HepG2 (cell line): ENCODE data around the gene ALDH16A1. TPM values are rescaled to one million over a fixed set of nuclear protein-coding genes. Genes with fewer than 3 reads are reported as not detected.

Experiments used
- ATF1 ChIP-seq: IDR thresholded peaks from 2 replicates; pipeline ENCODE4 v1.6.1; 2016; ENCODE audit warnings: mild to moderate bottlenecking, control low read depth
- BCL6 ChIP-seq: IDR thresholded peaks from 2 replicates; pipeline ENCODE4 v1.6.1; 2016; ENCODE audit warnings: missing genetic modification reagents, missing compliant biosample characterization
- FLYWCH1 ChIP-seq: sonication (generic); formaldehyde crosslinking; IDR thresholded peaks from 2 replicates; pipeline ENCODE4 v1.8.1; 2023; ENCODE audit warnings: mild to moderate bottlenecking, missing genetic modification reagents
- FOSL2 ChIP-seq: sonication (generic); formaldehyde crosslinking; IDR thresholded peaks from 2 replicates; pipeline ENCODE4 v1.4.0; 2020; ENCODE audit warnings: missing genetic modification reagents
- FOXO1 ChIP-seq: sonication (generic); formaldehyde crosslinking; IDR thresholded peaks from 2 replicates; pipeline ENCODE4 v1.4.0; 2020; ENCODE audit warnings: missing genetic modification reagents
- IRX3 ChIP-seq: sonication (generic); formaldehyde crosslinking; IDR thresholded peaks from 2 replicates; pipeline ENCODE4 v1.8.1; 2023; ENCODE audit warnings: mild to moderate bottlenecking, low read depth, missing genetic modification reagents, borderline replicate concordance
- JDP2 ChIP-seq: sonication (generic); formaldehyde crosslinking; IDR thresholded peaks from 2 replicates; pipeline ENCODE4 v1.8.1; 2022; ENCODE audit warnings: missing genetic modification reagents, borderline replicate concordance
- KDM1A ChIP-seq: IDR thresholded peaks from 2 replicates; pipeline ENCODE4 v1.6.1; 2016; ENCODE audit warnings: missing compliant biosample characterization
- KMT2B ChIP-seq: IDR thresholded peaks from 2 replicates; pipeline ENCODE4 v1.6.1; 2016; ENCODE audit warnings: missing genetic modification reagents, missing compliant biosample characterization
- MTA3 ChIP-seq: sonication (generic); formaldehyde crosslinking; IDR thresholded peaks from 2 replicates; pipeline ENCODE4 v1.4.0; 2020; ENCODE audit warnings: missing genetic modification reagents
- NAIF1 ChIP-seq: sonication (generic); formaldehyde crosslinking; IDR thresholded peaks from 2 replicates; pipeline ENCODE4 v1.5.0; 2020; ENCODE audit warnings: mild to moderate bottlenecking, missing genetic modification reagents, borderline replicate concordance
- NFKBIZ ChIP-seq: IDR thresholded peaks from 2 replicates; pipeline ENCODE4 v1.6.1; 2018; ENCODE audit warnings: missing genetic modification reagents, missing compliant biosample characterization
- PTBP1 ChIP-seq: fragments of 200-400 bp; formaldehyde crosslinking; IDR thresholded peaks from 2 replicates; pipeline ENCODE4 v1.6.1; 2018; ENCODE audit warnings: low read length, low read depth; ENCODE audit not compliant: poor library complexity, severe bottlenecking
- RORA ChIP-seq: sonication (generic); formaldehyde crosslinking; IDR thresholded peaks from 2 replicates; pipeline ENCODE4 v1.5.0; 2020; ENCODE audit warnings: mild to moderate bottlenecking, missing genetic modification reagents, moderate library complexity
- SYNCRIP ChIP-seq: fragments of 200-400 bp; formaldehyde crosslinking; IDR thresholded peaks from 2 replicates; pipeline ENCODE4 v1.6.1; 2018; ENCODE audit warnings: mild to moderate bottlenecking, low read depth, low read length; ENCODE audit not compliant: insufficient read depth
- ZMYM2 ChIP-seq: sonication (generic); formaldehyde crosslinking; IDR thresholded peaks from 2 replicates; pipeline ENCODE4 v1.8.0; 2022; ENCODE audit warnings: mild to moderate bottlenecking, missing genetic modification reagents
- ZNF121 ChIP-seq: sonication (generic); formaldehyde crosslinking; IDR thresholded peaks from 2 replicates; pipeline ENCODE4 v1.5.0; 2020; ENCODE audit warnings: mild to moderate bottlenecking, missing genetic modification reagents
- ZNF143 ChIP-seq: sonication (generic); formaldehyde crosslinking; IDR thresholded peaks from 2 replicates; pipeline ENCODE4 v1.4.0; 2020; ENCODE audit warnings: missing genetic modification reagents
- ZNF160 ChIP-seq: sonication (generic); formaldehyde crosslinking; IDR thresholded peaks from 2 replicates; pipeline ENCODE4 v1.8.0; 2022; ENCODE audit warnings: mild to moderate bottlenecking, inconsistent platforms, missing genetic modification reagents
- ZNF574 ChIP-seq: sonication (generic); formaldehyde crosslinking; IDR thresholded peaks from 2 replicates; pipeline ENCODE4 v1.4.0; 2020; ENCODE audit warnings: missing genetic modification reagents
- ZNF609 ChIP-seq: sonication (generic); formaldehyde crosslinking; IDR thresholded peaks from 2 replicates; pipeline ENCODE4 v1.4.0; 2020; ENCODE audit warnings: mild to moderate bottlenecking, missing genetic modification reagents, borderline replicate concordance
- ZNF674 ChIP-seq: sonication (generic); formaldehyde crosslinking; IDR thresholded peaks from 2 replicates; pipeline ENCODE4 v1.5.0; 2020; ENCODE audit warnings: low read depth, mild to moderate bottlenecking, missing genetic modification reagents
- ZNF746 ChIP-seq: sonication (generic); formaldehyde crosslinking; IDR thresholded peaks from 2 replicates; pipeline ENCODE4 v1.8.0; 2022; ENCODE audit warnings: mild to moderate bottlenecking, missing genetic modification reagents
- ZNF766 ChIP-seq: sonication (generic); formaldehyde crosslinking; IDR thresholded peaks from 2 replicates; pipeline ENCODE4 v1.5.0; 2020; ENCODE audit warnings: missing genetic modification reagents, borderline replicate concordance
- ZNF850 ChIP-seq: sonication (generic); formaldehyde crosslinking; conservative IDR thresholded peaks from 2 replicates; pipeline ENCODE4 v1.9.0; 2021; ENCODE audit warnings: mild to moderate bottlenecking, missing genetic modification reagents
- polyA plus RNA-seq, 8 experiments: library from polyadenylated mRNA; depleted of rRNA in 3 of 8; stranded (reverse) in 7 of 8; unstranded in 1 of 8; fragments of >200 nt; fragmentation: Illumina TruSeq in 4 of 8; extraction: Trizol in 4 of 8; gene quantifications; 2 replicates each; pipeline versions ENCODE4 v1.2.1 to v1.2.3, GENCODE V29; 2011 to 2016; ENCODE audit warnings: low read depth in 4 of 8, missing spikeins in 1 of 8, mixed read lengths in 1 of 8; ENCODE audit not compliant: insufficient read depth in 1 of 8
- total RNA-seq, 5 experiments: library from RNA; depleted of rRNA; stranded (reverse); fragments of >200 nt; fragmentation: Illumina TruSeq; extraction: Trizol; gene quantifications; 2 replicates each; pipeline ENCODE4 v1.2.3, GENCODE V29; 2016; ENCODE audit warnings: low read depth in 1 of 5

ALDH16A1 gene
- total and polyA plus RNA-seq, 2 of the 13 experiments (the other 11 are each of a cell fraction or from before 2014, with no cell fraction given) = 8.4 to 34.9 TPM

- TF ChIP-seq PTBP1 (no peak), BCL6 (peak; percentile 67), SYNCRIP (no peak), ATF1 (CRISPR knock-in tag) (peak; percentile 96), ZNF121 (CRISPR knock-in tag) (no peak), FOXO1 (CRISPR knock-in tag) (no peak), ZNF850 (CRISPR knock-in tag) (no peak), ZMYM2 (CRISPR knock-in tag) (no peak), ZNF746 (CRISPR knock-in tag) (no peak), RORA (CRISPR knock-in tag) (no peak), KMT2B (CRISPR knock-in tag) (peak; percentile 67; the same call in 1 of the 2 replicates), NFKBIZ (peak; percentile 82; the same call in 1 of the 2 replicates), IRX3 (CRISPR knock-in tag) (0 out of 2 replicates have a peak, but pooled peaks have one; percentile 24), ZNF143 (CRISPR knock-in tag) (peak; percentile 65), ZNF766 (CRISPR knock-in tag) (no peak), JDP2 (no peak; the same call in 1 of the 2 replicates), ZNF674 (CRISPR knock-in tag) (no peak), ZNF609 (CRISPR knock-in tag) (no peak), ZNF160 (no peak), ZNF574 (CRISPR knock-in tag) (peak; percentile 88), FOSL2 (CRISPR knock-in tag) (peak; percentile 52; the same call in 1 of the 2 replicates), NAIF1 (CRISPR knock-in tag) (peak; percentile 47; the same call in 1 of the 2 replicates), MTA3 (CRISPR knock-in tag) (no peak), KDM1A (CRISPR knock-in tag) (no peak), FLYWCH1 (CRISPR knock-in tag) (no peak)
Observed at GRCh38 chr19:49487277-49488045, 34.4 kb downstream of the ALDH16A1 start, which contains the start of gene RPL13A (continued).
